Fibroblast of the aortic adventitia (primary cell): Measurements from ENCODE around the gene ABI3. TPM values are rescaled to one million over a fixed set of nuclear protein-coding genes. Genes with fewer than 3 reads are reported as not detected.
A peak's percentile ranks its signal among the peaks of the same experiment; 100 is the strongest.
"Not testable (repeated sequence)": the region's sequence is repeated elsewhere in the genome, so short reads cannot be mapped to it uniquely, and the experiment has no call there.

ENCODE experiments used
- DNase-seq: peaks from one replicate; pipeline ENCODE4 v3.0.0-alpha.2; 2010; ENCODE audit warnings: low read depth
- H3K4me3 ChIP-seq: 2 replicates; pipeline ENCODE4 v1.5.1; 2011; ENCODE audit warnings: low read depth, mild to moderate bottlenecking, control low read depth, low read length, moderate library complexity
- total RNA-seq: library from RNA; depleted of rRNA; stranded (reverse); fragments of >200 nt; gene quantifications from 2 replicates; pipeline ENCODE4 v1.2.3, GENCODE V29; 2012; ENCODE audit warnings: low replicate concordance
- TF ChIP-seq, protein P1 (sequence below): IDR thresholded peaks from 2 replicates; pipeline ENCODE4 v1.5.1; 2011; ENCODE audit warnings: mild to moderate bottlenecking, low read length, control low read depth, inconsistent platforms; ENCODE audit not compliant: insufficient read depth

ABI3 gene
- total RNA-seq: 0.18 TPM in 1 of 2 replicates, not detected in the other

GRCh38 chr17:49210158-49211029 is at the start of gene ABI3, which contains the start of gene GNGT2:
ABI3 (plus strand) TSS chr17:49210707; CDS start chr17:49210725, 18 bp downstream.
GNGT2 (minus strand) TSS chr17:49210574; CDS start chr17:49207422, 3,152 bp downstream.
- no peak within 1 kb of the TSS for H3K4me3 ChIP-seq
- TF ChIP-seq, protein P1, sequence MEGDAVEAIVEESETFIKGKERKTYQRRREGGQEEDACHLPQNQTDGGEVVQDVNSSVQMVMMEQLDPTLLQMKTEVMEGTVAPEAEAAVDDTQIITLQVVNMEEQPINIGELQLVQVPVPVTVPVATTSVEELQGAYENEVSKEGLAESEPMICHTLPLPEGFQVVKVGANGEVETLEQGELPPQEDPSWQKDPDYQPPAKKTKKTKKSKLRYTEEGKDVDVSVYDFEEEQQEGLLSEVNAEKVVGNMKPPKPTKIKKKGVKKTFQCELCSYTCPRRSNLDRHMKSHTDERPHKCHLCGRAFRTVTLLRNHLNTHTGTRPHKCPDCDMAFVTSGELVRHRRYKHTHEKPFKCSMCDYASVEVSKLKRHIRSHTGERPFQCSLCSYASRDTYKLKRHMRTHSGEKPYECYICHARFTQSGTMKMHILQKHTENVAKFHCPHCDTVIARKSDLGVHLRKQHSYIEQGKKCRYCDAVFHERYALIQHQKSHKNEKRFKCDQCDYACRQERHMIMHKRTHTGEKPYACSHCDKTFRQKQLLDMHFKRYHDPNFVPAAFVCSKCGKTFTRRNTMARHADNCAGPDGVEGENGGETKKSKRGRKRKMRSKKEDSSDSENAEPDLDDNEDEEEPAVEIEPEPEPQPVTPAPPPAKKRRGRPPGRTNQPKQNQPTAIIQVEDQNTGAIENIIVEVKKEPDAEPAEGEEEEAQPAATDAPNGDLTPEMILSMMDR: no peak
- DNase-seq: peak; percentile 16

DNA sequence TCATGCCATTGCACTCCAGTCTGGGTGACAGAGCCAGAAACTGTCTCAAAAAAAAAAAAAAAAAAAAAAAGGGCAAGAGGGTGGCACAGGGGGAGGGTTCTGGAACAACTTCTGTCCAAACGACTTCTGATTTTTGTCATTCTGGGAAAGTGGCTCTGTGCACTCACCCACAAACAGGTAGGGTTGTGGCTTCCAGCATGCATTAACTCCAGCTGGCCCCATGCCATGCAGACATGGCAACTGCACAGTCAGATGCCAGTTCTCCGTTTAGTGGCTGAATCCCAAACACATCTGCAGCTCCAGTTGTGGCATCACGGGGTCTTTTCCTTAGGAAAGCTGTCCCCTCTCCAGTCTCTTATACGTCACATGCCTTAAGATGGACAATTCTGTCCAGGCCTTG is 47.6 kb upstream of the ABI3 start:
- TF ChIP-seq, protein P1: no peak
- no peak overlapping the region for H3K4me3 ChIP-seq
- no peak for DNase-seq

- TF ChIP-seq, protein P1: no peak
- DNase-seq: no peak
- no peak overlapping the region for H3K4me3 ChIP-seq
Measured at GRCh38 chr17:49165143-49165542, 45.4 kb upstream of the ABI3 start.

GRCh38 chr17:49168706-49169105 is 41.8 kb upstream of the ABI3 start:
- DNase-seq: no peak
- TF ChIP-seq, protein P1: no peak
- no peak overlapping the region for H3K4me3 ChIP-seq

GRCh38 chr17:49170216-49170615 is 40.3 kb upstream of the ABI3 start:
- TF ChIP-seq, protein P1: no peak
- no peak overlapping the region for H3K4me3 ChIP-seq
- DNase-seq: no peak

- not testable (repeated sequence) for H3K4me3 ChIP-seq, DNase-seq
Measured at GRCh38 chr17:49170711-49171110, 39.8 kb upstream of the ABI3 start.

GRCh38 chr17:49175978-49176377 is 34.5 kb upstream of the ABI3 start:
- DNase-seq, H3K4me3 ChIP-seq: not testable (repeated sequence)

DNA sequence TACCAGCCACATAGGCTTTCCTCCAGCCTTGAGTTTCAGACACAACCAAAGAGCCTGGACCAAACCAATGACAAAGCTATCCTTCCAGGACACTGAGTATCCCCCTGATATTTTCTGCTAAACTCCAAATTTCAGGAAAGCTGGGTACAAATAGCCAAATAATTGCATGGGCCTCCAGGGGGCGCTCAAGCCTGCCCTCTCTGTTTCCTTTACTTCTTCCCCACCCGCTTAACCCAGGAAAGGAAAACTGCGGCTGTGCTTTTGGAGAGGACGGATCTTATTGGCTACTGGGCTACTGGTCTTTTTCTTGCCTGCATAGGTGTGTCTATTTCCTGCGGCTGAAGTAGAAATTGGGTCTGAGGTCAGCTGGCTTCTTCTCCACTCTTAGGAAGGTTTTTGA is 30.2 kb upstream of the ABI3 start:
- peak; percentile 69 for DNase-seq
- TF ChIP-seq, protein P1: peak; percentile 86
- no peak overlapping the region for H3K4me3 ChIP-seq
